Activated T-cell treated with anti-CD3 and anti-CD28 coated beads for 24 hours (primary cell): ENCODE results near the gene MINDY4.

Experiments used
- DNase-seq: peaks from one replicate; pipeline ENCODE4 v3.0.0-alpha.2; 2020; ENCODE audit warnings: low read depth

Gene MINDY4

GRCh38 chr7:30771174-30771879, at the start of gene MINDY4:
MINDY4 (plus strand) TSS chr7:30771417; CDS start chr7:30771494, 77 bp downstream.
- peak; percentile 59 for DNase-seq

- no peak for DNase-seq
Observed at GRCh38 chr7:30722187-30722586, 49.0 kb upstream of the MINDY4 start.

- no peak for DNase-seq
Observed at GRCh38 chr7:30722671-30723070, 48.5 kb upstream of the MINDY4 start.

DNA sequence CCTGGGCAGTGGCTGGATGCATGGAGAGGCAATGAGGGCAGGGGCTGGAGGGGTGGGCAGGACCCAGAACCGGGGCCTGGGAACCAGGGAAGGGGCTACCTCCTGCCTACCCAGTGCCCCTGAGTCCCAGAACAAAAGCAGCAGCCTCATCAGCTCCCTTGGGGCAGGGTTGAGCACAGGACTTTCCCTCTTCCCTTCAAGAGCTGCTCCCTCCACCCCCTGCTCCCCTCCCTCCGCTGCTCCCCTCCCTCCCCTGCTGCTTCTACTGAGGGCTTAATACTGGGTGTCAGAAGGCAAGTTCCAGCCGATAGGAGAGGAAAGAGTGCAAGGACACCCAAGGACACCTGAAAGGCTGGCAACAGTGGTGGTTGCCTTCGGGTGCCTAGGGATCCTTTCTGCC, 47.4 kb upstream of the MINDY4 start:
- no peak for DNase-seq

DNA sequence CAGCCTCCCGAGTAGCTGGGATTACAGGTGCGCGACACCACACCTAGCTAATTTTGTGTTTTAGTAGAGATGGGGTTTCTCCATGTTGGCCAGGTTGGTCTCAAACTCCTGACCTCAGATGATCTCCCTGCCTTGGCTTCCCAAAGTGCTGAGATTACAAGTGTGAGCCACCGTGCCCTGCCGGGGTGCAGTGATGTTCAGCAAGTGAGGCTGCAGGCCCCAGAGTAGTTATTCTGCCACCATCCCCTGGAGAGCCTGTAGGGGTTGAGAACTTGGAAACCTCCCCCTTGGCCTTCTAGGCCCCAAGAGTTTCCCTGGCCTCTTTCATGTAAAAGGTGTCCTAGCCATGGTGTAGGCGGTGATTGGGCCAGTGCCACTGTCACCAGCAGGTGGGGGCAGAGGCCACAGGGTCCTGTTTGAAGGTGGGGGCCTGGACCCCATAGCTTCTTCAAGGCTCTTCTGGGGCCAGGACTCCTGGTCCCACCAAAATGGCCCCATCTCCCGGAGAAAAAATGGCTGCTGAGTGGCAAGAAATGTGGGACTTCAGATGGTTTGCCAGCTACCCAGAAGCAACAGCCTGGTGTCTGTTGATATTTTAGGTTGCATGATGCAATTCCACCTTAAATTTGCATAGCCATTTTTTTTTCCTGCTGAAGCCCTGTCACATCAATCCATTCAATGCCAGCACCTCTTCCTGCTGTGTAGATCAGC, 44.8 kb upstream of the MINDY4 start:
- DNase-seq, result no peak

DNA sequence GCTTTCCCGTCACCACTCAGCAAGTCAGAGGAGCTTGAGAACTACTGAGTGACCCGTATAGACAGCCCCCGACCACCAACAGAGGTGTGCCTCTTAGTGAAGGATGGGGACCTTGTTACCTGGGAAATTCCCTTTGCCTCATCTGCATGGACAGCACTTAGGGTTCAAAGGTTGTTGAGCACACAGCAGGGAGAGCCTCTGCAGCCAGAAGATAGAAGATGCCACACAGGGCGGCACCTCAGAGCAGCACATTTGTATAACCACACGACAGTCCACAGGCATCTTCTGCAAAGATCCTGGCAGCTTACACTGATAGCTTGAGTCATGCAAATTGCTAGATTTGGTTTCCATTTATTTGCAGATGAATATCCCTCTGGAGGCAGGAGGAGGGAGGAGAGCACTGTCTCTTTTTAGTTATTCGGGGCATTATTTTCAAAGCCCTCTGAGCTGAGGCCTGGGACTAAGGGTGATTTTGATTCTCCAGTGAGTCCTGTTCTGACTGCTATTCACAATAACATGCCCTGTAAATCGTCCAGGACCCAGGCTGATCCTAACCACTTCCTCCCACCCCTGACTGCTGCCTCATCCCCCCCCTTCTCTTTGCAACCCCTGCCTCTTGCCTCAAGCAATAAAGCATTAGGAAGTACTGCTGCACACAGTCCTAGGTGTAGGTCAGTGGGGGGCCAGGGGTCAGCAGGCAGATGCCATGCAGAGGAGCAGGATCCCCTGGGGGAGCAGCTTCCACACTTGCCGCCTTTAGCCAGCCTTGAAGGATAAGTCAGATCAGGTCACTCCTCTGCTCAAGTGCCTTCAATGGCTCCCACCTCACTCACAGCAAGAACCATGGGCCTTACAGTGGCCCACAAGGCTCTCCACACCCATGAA, 43.9 kb upstream of the MINDY4 start:
- peak; percentile 20 for DNase-seq

- DNase-seq, result no peak
Observed at GRCh38 chr7:30728591-30729100, 42.6 kb upstream of the MINDY4 start.

DNA sequence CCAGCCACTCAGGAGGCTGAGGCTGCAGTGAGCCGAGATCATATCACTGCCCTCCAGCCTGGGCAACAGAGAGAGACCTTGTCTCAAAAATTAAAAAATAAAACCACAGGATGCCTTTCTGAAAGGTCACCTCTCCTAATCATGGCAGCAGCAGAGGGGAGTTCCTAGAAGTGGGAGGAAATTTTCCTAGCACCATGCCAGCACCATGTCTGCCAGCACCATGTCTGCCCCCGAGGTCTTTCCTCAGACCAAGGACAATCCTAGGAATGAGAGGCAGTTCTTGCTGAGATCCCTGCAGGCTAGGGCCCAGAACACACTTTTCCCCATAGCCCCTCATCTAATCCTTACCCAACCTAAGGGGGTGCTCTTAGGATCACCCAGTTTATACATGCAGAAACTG, 41.6 kb upstream of the MINDY4 start:
- DNase-seq, result no peak

DNA sequence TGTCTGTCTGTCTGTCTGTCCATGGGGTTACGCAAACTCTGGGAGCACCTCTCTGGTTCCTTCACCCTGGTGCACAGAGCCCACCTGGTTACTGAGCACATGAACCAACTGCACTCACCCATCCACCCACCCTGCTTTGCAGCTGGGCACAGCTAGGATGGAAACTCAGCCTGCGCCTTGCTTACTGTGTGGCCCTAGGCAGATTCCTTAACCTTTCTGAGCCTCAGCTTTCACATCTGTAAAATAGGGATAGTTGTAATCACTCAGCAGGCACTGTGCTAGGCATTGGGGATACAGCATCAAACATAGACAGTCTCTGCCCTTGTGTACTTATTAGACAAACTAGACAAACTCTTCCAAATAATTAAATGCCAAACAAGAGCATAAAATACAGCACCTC, 41.1 kb upstream of the MINDY4 start:
- DNase-seq, result no peak

GRCh38 chr7:30730996-30731395, 40.2 kb upstream of the MINDY4 start:
- no peak for DNase-seq

- DNase-seq, result no peak
Observed at GRCh38 chr7:30731581-30731980, 39.6 kb upstream of the MINDY4 start.

GRCh38 chr7:30732606-30733005, 38.6 kb upstream of the MINDY4 start:
- no peak for DNase-seq

DNA sequence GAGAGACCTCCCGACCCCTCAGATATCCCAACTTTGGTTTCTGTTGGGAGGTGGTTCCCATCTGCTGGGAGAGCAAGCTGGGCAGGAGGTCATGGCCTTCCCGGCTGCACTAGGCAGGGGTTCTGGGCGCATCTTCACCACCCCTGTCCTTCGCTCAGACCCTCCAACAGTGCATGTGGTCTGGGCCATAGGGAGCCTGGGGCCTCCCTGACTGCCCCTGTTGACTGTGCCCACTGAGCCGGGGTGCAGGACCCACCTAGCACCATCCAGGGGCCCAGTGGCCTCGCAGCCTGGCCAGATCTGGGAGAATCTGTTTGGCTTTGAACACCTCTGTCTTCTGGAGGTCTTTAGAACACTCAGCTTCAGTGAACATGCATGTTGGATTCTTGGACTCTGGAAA, 38.0 kb upstream of the MINDY4 start:
- no peak for DNase-seq

DNA sequence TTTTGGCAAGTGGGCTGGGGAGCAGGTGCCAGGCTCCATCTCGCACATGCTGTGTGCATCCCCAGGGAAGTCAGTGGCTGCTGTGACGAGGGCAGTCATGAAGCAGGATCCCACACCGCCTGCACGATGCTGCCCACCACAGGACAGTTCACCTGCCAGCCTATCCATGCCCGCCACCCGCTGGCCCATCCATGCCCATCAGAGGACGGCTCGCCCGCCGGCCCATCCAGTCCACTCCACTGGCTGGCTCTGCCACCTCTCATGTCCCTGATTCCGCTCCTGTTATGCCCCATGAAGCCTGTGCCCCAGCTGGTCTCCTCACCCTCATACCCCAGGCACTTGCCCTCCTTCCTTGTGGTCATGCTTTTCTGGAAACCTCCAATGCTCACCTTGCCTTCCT, 37.5 kb upstream of the MINDY4 start:
- DNase-seq, result no peak

GRCh38 chr7:30734497-30734896, 36.7 kb upstream of the MINDY4 start:
- DNase-seq, result no peak

GRCh38 chr7:30735631-30736030, 35.6 kb upstream of the MINDY4 start:
- DNase-seq, result no peak

GRCh38 chr7:30736291-30736690, 34.9 kb upstream of the MINDY4 start:
- no peak for DNase-seq

GRCh38 chr7:30738026-30738915, 32.9 kb upstream of the MINDY4 start:
- DNase-seq, result no peak

GRCh38 chr7:30739691-30740090, 31.5 kb upstream of the MINDY4 start:
- no peak for DNase-seq

DNA sequence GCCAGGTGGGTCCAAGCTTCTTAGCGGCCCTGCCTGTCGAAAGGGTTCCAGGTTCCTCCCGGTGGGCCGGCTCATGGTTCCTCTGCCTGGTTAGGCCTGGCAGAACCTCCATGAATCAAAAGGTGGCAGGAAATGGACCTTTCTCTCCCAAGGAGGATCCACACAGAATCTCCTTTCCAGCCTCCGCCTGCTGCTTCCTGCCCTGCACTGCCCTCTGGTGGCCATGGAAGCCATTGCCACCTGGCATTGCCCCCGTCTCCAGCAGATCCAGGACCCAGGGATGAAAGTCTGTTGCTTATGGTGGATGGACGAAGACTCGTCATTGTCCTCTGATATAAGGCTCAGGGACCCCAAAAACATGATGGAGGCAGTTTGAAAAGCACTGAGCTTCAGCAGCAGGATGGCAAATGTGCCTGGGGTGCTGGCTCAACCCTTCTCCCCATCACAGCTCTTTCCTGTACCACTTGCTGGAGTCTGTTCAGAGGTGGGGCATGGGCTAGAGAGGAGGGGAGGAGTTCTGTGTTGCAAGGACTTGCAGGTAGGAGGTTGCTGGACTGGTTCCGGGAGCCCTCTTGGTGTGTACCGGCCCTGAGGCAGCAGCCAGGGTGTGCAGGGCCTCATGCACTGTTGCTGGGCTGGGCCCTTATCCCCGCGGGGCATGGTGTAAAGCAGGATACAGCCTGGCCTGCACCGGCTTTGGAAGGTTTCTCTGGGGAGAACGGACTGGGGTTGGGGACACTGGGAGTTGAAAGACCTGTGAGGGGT, 30.6 kb upstream of the MINDY4 start:
- DNase-seq, result peak; percentile 62

GRCh38 chr7:30741289-30741688, 29.9 kb upstream of the MINDY4 start:
- no peak for DNase-seq
